NCI-H187 (cell line): ENCODE measurements around the gene YWHAG.
A peak's percentile ranks its signal among the peaks of the same experiment; 100 is the strongest.
"Not testable (repeated sequence)": the region's sequence is repeated elsewhere in the genome, so short reads cannot be mapped to it uniquely, and the experiment has no call there.

Experiments used
- DNase-seq, 2 experiments: peaks; one replicate each; lab custom pipeline; 2025; lab: John Stamatoyannopoulos, UW

The YWHAG gene

GRCh38 chr7:76318488-76319353 lies 40.1 kb downstream of the YWHAG start:
- DNase-seq = peak in 1 of 2 experiments; percentile 52

GRCh38 chr7:76317782-76318487 lies 40.9 kb downstream of the YWHAG start:
- peak; percentile 94 to 98 for DNase-seq

GRCh38 chr7:76316984-76317781 lies 41.6 kb downstream of the YWHAG start:
- DNase-seq = no peak

GRCh38 chr7:76315364-76315763 lies 43.4 kb downstream of the YWHAG start:
- no peak for DNase-seq

- not testable (repeated sequence) for DNase-seq
These were observed 44.1 kb downstream of the YWHAG start for GRCh38 chr7:76314740-76315139.

- peak; percentile 93 to 95 for DNase-seq
These were observed 44.6 kb downstream of the YWHAG start for GRCh38 chr7:76314042-76314721.

GRCh38 chr7:76311838-76312237 lies 47.0 kb downstream of the YWHAG start:
- DNase-seq = not testable (repeated sequence)

- peak in 1 of 2 experiments; percentile 64 for DNase-seq
These were observed 48.5 kb downstream of the YWHAG start for GRCh38 chr7:76310102-76310957.

GRCh38 chr7:76309341-76310101 lies 49.3 kb downstream of the YWHAG start:
- not testable (repeated sequence) for DNase-seq

GRCh38 chr7:76308874-76309273 lies 49.9 kb downstream of the YWHAG start:
- DNase-seq = not testable (repeated sequence)

GRCh38 chr7:76304888-76305375 lies 53.9 kb downstream of the YWHAG start:
- no peak for DNase-seq

- peak; percentile 15 to 34 for DNase-seq
These were observed 55.3 kb downstream of the YWHAG start for GRCh38 chr7:76303202-76304147.

- peak; percentile 67 to 86 for DNase-seq
These were observed 56.2 kb downstream of the YWHAG start, which contains the start of gene HSPB1 for GRCh38 chr7:76302347-76303201. TSS of gene HSPB1 (plus strand) at chr7:76302673. CDS start at chr7:76302713, 40 bp downstream.

- no peak for DNase-seq
These were observed 57.8 kb downstream of the YWHAG start for GRCh38 chr7:76301000-76301399.

- no peak for DNase-seq
These were observed 58.5 kb downstream of the YWHAG start for GRCh38 chr7:76300166-76300731.

- DNase-seq = peak in 1 of 2 experiments; percentile 33
These were observed 61.7 kb downstream of the YWHAG start for GRCh38 chr7:76296743-76297740.
